ENCODE results near the gene ACOXL.

Gene ACOXL

DNA sequence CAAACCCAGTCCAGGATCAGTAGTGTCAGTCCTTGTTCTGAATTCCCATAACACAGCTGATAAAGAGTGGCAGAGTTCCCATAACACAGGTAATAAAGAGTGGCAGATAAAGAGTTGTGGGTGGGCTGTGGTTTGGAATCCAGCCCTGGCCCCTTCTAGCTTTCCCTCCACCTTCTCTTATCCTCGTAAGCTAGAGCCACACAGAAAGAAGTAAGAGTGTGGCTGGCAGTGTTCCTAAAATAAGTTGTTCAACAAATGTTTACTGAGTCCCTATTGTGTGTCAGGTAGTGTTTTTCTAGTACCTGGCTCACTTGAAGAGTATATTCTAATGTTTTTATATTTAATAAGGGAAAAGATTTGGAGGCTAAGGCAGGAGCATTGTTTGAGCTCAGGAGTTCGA lies 323.4 kb downstream of the ACOXL start:
- Histone ChIP-seq H2AFZ (ENCODE audit: low read length) (no peak overlapping the region), H3K79me2 (ENCODE audit: insufficient read depth, low read length) (no peaks in the 10 kb centered on the region), H3K4me3 (ENCODE audit: low read depth, low read length, poor library complexity, severe bottlenecking) (no peak overlapping the region), H3K9me2 (ENCODE audit: low read depth, low read length) (no peaks in the 10 kb centered on the region), H3K9me3 (ENCODE audit: low read length) (peaks cover 3% of the 10 kb centered on the region; the same call in 1 of the 2 replicates), H3K4me1 (ENCODE audit: insufficient read depth, low read length, severe bottlenecking) (peaks cover 18% of the 10 kb centered on the region), H3K9ac (ENCODE audit: low read length) (no peak overlapping the region), H3K27ac (ENCODE audit: low read depth, low read length, poor library complexity, severe bottlenecking) (no peak overlapping the region), H4K20me1 (ENCODE audit: insufficient read depth, low read length) (no peaks in the 10 kb centered on the region), H3K4me2 (ENCODE audit: low read length) (no peak overlapping the region), H3K27me3 (ENCODE audit: insufficient read depth, low read length) (peaks cover 4% of the 10 kb centered on the region), H3K36me3 (ENCODE audit: insufficient read depth, low read length) (no peaks in the 10 kb centered on the region), H3F3A (ENCODE audit: insufficient read depth, low read length) (no peaks in the 10 kb centered on the region)
- no peak for TF ChIP-seq CTCF (IDR thresholded peaks at IDR 0.05; ENCODE audit: low read length)
- TF ChIP-seq EZH2 (IDR thresholded peaks at IDR 0.05; ENCODE audit: borderline replicate concordance, low read length) = no peak

DNA sequence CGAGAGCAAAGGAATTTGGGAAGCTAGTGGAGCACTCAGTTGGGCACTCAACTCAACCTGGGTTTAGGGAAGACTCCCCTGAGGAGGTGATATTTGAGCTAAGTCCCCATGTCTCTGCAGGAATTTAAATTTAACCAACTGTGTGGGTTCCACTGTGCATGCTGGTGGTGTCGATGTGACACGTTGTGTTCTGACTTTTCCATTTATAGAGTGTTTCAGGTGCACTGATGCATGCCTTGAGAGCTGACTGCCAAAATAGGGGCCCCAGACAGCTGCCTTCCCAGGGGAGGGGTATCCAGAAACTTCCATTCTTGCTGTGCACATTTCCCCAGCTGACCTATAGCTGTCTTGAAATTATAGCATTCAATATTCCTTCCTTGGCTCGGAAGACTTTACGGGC lies 324.7 kb downstream of the ACOXL start:
- Histone ChIP-seq H3K4me3 (ENCODE audit: low read depth, low read length, poor library complexity, severe bottlenecking) (no peak overlapping the region), H3K4me2 (ENCODE audit: low read length) (peak overlapping the region; percentile 16; the same call in 1 of the 2 replicates), H3K36me3 (ENCODE audit: insufficient read depth, low read length) (no peaks in the 10 kb centered on the region), H3K27me3 (ENCODE audit: insufficient read depth, low read length) (peaks cover 4% of the 10 kb centered on the region), H3K9me3 (ENCODE audit: low read length) (peaks cover 6% of the 10 kb centered on the region; the same call in 1 of the 2 replicates), H2AFZ (ENCODE audit: low read length) (no peak overlapping the region), H3K27ac (ENCODE audit: low read depth, low read length, poor library complexity, severe bottlenecking) (no peak overlapping the region), H3K9me2 (ENCODE audit: low read depth, low read length) (no peaks in the 10 kb centered on the region), H3K4me1 (ENCODE audit: insufficient read depth, low read length, severe bottlenecking) (peaks cover 18% of the 10 kb centered on the region), H3K9ac (ENCODE audit: low read length) (no peak overlapping the region), H3F3A (ENCODE audit: insufficient read depth, low read length) (no peaks in the 10 kb centered on the region), H3K79me2 (ENCODE audit: insufficient read depth, low read length) (no peaks in the 10 kb centered on the region), H4K20me1 (ENCODE audit: insufficient read depth, low read length) (no peaks in the 10 kb centered on the region)
- no peak for TF ChIP-seq EZH2 (IDR thresholded peaks at IDR 0.05; ENCODE audit: borderline replicate concordance, low read length)
- TF ChIP-seq CTCF (IDR thresholded peaks at IDR 0.05; ENCODE audit: low read length) = no peak

- no peak overlapping the region for H3K4me3 ChIP-seq (ENCODE audit: low read depth, low read length, poor library complexity, severe bottlenecking)
- H4K20me1 ChIP-seq (ENCODE audit: insufficient read depth, low read length) = no peaks in the 10 kb centered on the region
- H3K9me2 ChIP-seq (ENCODE audit: low read depth, low read length) = no peaks in the 10 kb centered on the region
- H2AFZ ChIP-seq (ENCODE audit: low read length) = no peak overlapping the region
- no peak for TF ChIP-seq CTCF (IDR thresholded peaks at IDR 0.05; ENCODE audit: low read length)
- TF ChIP-seq EZH2 (IDR thresholded peaks at IDR 0.05; ENCODE audit: borderline replicate concordance, low read length) = no peak
- H3K79me2 ChIP-seq (ENCODE audit: insufficient read depth, low read length) = no peaks in the 10 kb centered on the region
- H3K4me2 ChIP-seq (ENCODE audit: low read length) = peak overlapping the region; percentile 13; the same call in 1 of the 2 replicates
- no peaks in the 10 kb centered on the region for H3F3A ChIP-seq (ENCODE audit: insufficient read depth, low read length)
- no peak overlapping the region for H3K27ac ChIP-seq (ENCODE audit: low read depth, low read length, poor library complexity, severe bottlenecking)
- peaks cover 3% of the 10 kb centered on the region for H3K27me3 ChIP-seq (ENCODE audit: insufficient read depth, low read length)
- no peaks in the 10 kb centered on the region for H3K36me3 ChIP-seq (ENCODE audit: insufficient read depth, low read length)
- no peak overlapping the region for H3K9ac ChIP-seq (ENCODE audit: low read length)
- H3K4me1 ChIP-seq (ENCODE audit: insufficient read depth, low read length, severe bottlenecking) = peaks cover 18% of the 10 kb centered on the region
- peaks cover 6% of the 10 kb centered on the region; the same call in 1 of the 2 replicates for H3K9me3 ChIP-seq (ENCODE audit: low read length)
Observed at GRCh38 chr2:111057721-111058120, 325.3 kb downstream of the ACOXL start.
